ENCODE results near the gene CAMK1D.

CAMK1D gene

DNA sequence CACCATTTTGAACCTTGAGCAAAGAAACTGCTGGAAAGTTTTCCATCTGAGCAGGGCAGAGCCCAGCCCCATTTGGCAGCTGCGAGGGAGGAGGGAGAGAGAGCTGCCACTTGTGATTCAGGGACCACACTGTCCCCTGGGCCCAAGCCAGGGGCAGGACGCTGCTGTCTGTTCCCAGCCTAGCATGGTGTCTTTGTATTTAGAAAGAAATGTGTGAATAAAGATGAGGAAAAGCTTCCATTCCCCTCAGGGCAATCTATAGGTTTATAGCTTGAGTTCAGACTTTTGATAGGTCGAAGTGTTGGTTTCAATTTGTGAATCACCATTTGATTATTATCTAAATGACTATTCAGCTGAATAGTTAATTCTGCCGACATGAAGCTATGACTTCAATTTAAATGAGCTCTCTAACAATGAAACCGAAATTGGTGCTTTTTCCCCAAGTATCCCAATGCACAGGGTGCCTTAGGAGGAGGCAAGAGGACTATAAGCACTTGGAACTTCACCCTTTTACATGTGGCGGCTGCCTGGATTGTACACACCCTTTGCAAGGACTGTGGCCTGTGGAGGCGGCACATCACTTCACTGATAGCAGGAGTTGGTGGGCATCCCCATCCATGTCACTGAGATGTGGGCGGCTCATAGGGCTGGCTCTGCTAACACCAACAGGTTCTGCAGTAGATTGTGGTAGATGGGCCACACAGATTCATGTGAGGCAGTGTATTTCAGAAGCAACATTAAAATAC lies 428.7 kb downstream of the CAMK1D start:
- H3K36me3 ChIP-seq (ENCODE audit: control insufficient read depth, low read length): peaks cover 8% of the 10 kb centered on the region
- TF ChIP-seq, protein P1, sequence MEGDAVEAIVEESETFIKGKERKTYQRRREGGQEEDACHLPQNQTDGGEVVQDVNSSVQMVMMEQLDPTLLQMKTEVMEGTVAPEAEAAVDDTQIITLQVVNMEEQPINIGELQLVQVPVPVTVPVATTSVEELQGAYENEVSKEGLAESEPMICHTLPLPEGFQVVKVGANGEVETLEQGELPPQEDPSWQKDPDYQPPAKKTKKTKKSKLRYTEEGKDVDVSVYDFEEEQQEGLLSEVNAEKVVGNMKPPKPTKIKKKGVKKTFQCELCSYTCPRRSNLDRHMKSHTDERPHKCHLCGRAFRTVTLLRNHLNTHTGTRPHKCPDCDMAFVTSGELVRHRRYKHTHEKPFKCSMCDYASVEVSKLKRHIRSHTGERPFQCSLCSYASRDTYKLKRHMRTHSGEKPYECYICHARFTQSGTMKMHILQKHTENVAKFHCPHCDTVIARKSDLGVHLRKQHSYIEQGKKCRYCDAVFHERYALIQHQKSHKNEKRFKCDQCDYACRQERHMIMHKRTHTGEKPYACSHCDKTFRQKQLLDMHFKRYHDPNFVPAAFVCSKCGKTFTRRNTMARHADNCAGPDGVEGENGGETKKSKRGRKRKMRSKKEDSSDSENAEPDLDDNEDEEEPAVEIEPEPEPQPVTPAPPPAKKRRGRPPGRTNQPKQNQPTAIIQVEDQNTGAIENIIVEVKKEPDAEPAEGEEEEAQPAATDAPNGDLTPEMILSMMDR (IDR thresholded peaks at IDR 0.05; ENCODE audit: low read depth, low read length, poor library complexity, severe bottlenecking): no peak
- no peak for TF ChIP-seq EZH2phosphoT487 (IDR thresholded peaks at IDR 0.05; ENCODE audit: borderline replicate concordance, low read length)
- no peaks in the 10 kb centered on the region for H3K9me3 ChIP-seq (ENCODE audit: control insufficient read depth, insufficient read depth, low read length)
- no peaks in the 10 kb centered on the region for H3K4me1 ChIP-seq (ENCODE audit: control insufficient read depth, low read length)
- no peaks in the 10 kb centered on the region for H4K20me1 ChIP-seq (ENCODE audit: control insufficient read depth, insufficient read depth, low read depth, low read length)
- H3K4me2 ChIP-seq (ENCODE audit: low read length): no peak overlapping the region
- no peaks in the 10 kb centered on the region for H3K27me3 ChIP-seq (ENCODE audit: control insufficient read depth, low read length)
- H3F3A ChIP-seq (ENCODE audit: control insufficient read depth, insufficient read depth): no peaks in the 10 kb centered on the region
- no peak overlapping the region for H3K4me3 ChIP-seq (ENCODE audit: low read length)
- no peak overlapping the region for H3K27ac ChIP-seq (ENCODE audit: low read depth, low read length)
- no peaks in the 10 kb centered on the region for H3K79me2 ChIP-seq (ENCODE audit: control insufficient read depth, low read length)
- H3K9me2 ChIP-seq (replicated peaks; ENCODE audit: control insufficient read depth, low read length): no peaks in the 10 kb centered on the region

DNA sequence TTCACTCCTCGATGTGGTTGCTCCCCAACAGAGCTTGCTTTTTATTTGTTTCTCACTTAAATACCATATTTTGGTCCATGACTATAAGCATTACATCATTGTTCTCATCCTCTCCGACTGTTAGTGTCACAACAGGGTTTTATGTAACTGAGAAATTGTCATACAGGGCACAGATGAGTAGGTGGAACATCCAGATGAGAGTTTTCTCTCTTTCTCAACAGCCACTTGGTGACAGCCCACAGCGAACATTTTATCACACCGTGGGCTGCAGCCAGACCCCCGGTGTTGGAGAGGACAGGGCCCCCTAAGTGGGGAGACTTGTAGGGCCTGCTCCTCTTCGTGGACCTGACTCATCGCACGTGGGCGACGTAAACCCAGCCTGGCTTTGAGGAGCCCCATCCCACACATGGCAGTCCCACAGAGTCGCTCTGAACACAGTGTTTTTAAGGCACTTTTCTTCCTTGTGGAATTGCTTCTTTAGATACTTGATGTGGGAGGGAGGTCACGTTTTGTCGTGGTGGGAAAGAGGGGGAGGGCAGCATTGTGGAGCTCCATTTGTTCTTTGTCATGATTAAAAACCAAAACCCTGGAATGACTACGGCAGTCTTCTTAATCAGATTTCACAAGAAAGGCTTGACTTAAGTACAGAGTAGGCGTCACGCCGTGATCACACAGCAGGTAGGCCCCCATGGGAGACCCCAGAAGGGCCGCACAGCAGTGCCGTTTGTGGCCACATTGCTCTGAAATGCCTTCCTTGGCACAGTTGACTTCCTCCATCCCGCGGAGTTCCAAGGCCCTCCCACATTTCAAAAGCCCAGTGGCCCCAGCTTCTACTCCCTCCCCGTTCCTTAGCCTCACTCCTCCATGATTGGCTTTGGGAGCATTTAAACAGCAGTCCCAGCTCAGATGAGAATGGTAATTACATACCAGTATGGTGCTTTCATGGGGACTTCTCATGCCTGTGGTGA lies 431.6 kb downstream of the CAMK1D start:
- H3K27me3 ChIP-seq (ENCODE audit: control insufficient read depth, low read length): no peaks in the 10 kb centered on the region
- H3K79me2 ChIP-seq (ENCODE audit: control insufficient read depth, low read length): no peaks in the 10 kb centered on the region
- H3F3A ChIP-seq (ENCODE audit: control insufficient read depth, insufficient read depth): no peaks in the 10 kb centered on the region
- H3K4me3 ChIP-seq (ENCODE audit: low read length): no peak overlapping the region
- no peaks in the 10 kb centered on the region for H3K4me1 ChIP-seq (ENCODE audit: control insufficient read depth, low read length)
- no peak overlapping the region for H3K27ac ChIP-seq (ENCODE audit: low read depth, low read length)
- H3K36me3 ChIP-seq (ENCODE audit: control insufficient read depth, low read length): peaks cover 8% of the 10 kb centered on the region
- no peaks in the 10 kb centered on the region for H4K20me1 ChIP-seq (ENCODE audit: control insufficient read depth, insufficient read depth, low read depth, low read length)
- TF ChIP-seq, protein P1 (IDR thresholded peaks at IDR 0.05; ENCODE audit: low read depth, low read length, poor library complexity, severe bottlenecking): no peak
- TF ChIP-seq EZH2phosphoT487 (IDR thresholded peaks at IDR 0.05; ENCODE audit: borderline replicate concordance, low read length): no peak
- H3K9me3 ChIP-seq (ENCODE audit: control insufficient read depth, insufficient read depth, low read length): no peaks in the 10 kb centered on the region
- H3K9me2 ChIP-seq (replicated peaks; ENCODE audit: control insufficient read depth, low read length): no peaks in the 10 kb centered on the region
- no peak overlapping the region for H3K4me2 ChIP-seq (ENCODE audit: low read length)

DNA sequence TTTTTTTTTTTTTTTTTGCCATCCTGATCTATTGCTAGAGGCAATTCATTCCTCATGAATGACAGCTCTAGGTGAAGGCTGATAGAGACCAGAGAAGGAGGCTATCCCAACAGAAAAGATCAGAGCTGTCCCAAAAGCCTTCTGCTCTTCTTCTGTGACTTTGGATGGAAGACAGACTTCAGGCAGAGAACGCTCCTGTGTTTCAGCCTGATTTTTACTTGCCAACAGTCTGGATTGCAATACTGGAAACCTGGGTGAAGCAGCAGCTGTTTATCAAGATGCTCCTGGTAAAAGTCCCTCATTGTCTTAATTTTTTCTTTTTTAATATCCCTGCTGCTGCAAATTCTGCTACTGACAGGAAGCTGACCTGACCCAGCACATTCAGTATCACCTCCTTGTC lies 432.6 kb downstream of the CAMK1D start:
- H3K4me3 ChIP-seq (ENCODE audit: low read length): no peak overlapping the region
- TF ChIP-seq EZH2phosphoT487 (IDR thresholded peaks at IDR 0.05; ENCODE audit: borderline replicate concordance, low read length): no peak
- TF ChIP-seq, protein P1 (IDR thresholded peaks at IDR 0.05; ENCODE audit: low read depth, low read length, poor library complexity, severe bottlenecking): no peak
- peaks cover 5% of the 10 kb centered on the region for H3K36me3 ChIP-seq (ENCODE audit: control insufficient read depth, low read length)
- H3K79me2 ChIP-seq (ENCODE audit: control insufficient read depth, low read length): no peaks in the 10 kb centered on the region
- no peaks in the 10 kb centered on the region for H3K27me3 ChIP-seq (ENCODE audit: control insufficient read depth, low read length)
- H4K20me1 ChIP-seq (ENCODE audit: control insufficient read depth, insufficient read depth, low read depth, low read length): no peaks in the 10 kb centered on the region
- H3K9me3 ChIP-seq (ENCODE audit: control insufficient read depth, insufficient read depth, low read length): no peaks in the 10 kb centered on the region
- no peaks in the 10 kb centered on the region for H3F3A ChIP-seq (ENCODE audit: control insufficient read depth, insufficient read depth)
- H3K27ac ChIP-seq (ENCODE audit: low read depth, low read length): no peak overlapping the region
- H3K4me2 ChIP-seq (ENCODE audit: low read length): no peak overlapping the region
- H3K9me2 ChIP-seq (replicated peaks; ENCODE audit: control insufficient read depth, low read length): no peaks in the 10 kb centered on the region
- no peaks in the 10 kb centered on the region for H3K4me1 ChIP-seq (ENCODE audit: control insufficient read depth, low read length)

All from DOHH2 (cell line).